ENCODE results near the gene CDYL2.

GRCh38 chr16:80784951-80785350 lies 19.4 kb downstream of the CDYL2 start:
- TF ChIP-seq CTCF (IDR thresholded peaks at IDR 0.05; ENCODE audit: poor library complexity) (no peak), EZH2 (IDR thresholded peaks at IDR 0.05; ENCODE audit: borderline replicate concordance) (no peak), EZH2phosphoT487 (IDR thresholded peaks at IDR 0.05; ENCODE audit: low read depth, severe bottlenecking, unreplicated experiment) (no peak)

All from hepatocyte (in vitro differentiated cells).